Superior temporal gyrus (tissue), 1 donor: ENCODE measurements around the gene EML6.
A peak's percentile ranks its signal among the peaks of the same experiment; 100 is the strongest.

Source experiments
- DNase-seq: peaks from one replicate; pipeline ENCODE4 v3.0.0-alpha.2; 2016; ENCODE audit errors: extremely low spot score

Gene EML6

DNA sequence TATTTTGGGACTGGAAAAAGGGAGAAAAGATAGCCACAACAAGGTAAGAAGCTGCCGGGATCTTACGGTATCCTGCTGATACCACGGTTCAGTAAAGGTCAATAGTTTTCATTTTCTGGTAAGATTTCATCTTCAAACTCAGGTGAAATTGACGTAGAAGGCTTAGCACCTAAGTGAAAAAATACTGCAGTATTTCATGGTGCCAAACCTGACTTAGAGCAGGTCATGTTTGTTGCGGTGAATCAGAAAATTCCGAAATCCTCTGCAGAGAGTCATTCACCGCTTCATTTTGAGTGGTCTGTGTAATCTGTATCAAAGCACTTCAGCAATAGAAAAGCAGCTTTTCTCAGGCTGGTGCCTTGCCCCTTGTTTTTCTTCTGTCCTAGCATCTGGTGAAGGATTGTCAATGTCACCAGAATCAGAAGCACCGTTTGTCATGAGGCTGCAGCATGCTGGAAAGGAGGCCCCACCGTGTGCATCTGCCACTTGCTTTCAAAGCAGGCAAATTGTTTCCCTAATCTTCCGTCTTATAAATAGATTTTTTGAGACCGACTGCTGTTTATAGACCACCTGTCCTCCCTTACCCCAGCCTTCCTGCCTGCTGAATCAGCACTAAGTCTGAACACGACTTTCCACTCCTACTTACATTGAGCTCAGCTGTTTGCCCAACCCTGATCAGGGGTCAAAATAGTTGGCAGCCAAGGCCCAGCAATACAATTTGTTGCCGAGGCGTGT is 156.3 kb downstream of the EML6 start:
- no peak for DNase-seq

DNA sequence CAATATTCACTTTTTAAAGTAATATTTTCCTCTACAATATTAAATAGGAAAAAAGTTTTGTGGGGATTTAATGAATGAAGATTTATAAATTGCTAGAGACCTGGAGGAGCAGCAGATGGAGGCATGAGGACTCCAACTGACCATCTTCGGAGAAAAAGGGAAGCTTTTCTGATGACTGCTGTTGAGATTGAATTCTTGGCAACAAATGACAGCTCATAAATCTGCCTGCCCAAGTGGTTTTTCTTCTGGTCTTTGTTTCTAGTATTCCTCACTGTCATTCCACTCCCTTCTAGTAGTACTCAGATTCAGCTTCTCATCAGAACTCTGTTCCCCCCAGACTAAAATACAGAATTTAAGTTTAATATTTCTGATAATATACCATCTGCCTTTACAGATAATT is 157.0 kb downstream of the EML6 start:
- no peak for DNase-seq

GRCh38 chr2:54881759-54882158 is 158.3 kb downstream of the EML6 start:
- no peak for DNase-seq

DNA sequence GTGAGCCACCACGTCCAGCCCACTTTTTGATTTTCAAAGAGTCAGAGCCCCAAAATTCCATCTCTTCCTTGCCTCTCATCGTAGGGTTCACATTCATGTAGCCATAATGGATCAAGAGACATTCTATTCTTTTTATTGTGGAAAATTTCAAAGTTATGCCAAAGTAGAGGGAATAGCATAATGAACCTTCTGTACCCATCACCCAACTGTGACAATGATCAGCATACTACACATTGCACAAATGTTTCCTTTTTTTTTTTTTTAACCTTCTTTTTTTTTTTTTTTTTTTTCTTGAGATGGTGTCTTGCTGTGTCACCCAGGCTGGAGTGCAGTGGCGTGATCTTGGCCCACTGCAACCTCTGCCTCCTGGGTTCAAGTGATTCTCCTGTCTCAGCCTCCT is 162.4 kb downstream of the EML6 start:
- DNase-seq: no peak

DNA sequence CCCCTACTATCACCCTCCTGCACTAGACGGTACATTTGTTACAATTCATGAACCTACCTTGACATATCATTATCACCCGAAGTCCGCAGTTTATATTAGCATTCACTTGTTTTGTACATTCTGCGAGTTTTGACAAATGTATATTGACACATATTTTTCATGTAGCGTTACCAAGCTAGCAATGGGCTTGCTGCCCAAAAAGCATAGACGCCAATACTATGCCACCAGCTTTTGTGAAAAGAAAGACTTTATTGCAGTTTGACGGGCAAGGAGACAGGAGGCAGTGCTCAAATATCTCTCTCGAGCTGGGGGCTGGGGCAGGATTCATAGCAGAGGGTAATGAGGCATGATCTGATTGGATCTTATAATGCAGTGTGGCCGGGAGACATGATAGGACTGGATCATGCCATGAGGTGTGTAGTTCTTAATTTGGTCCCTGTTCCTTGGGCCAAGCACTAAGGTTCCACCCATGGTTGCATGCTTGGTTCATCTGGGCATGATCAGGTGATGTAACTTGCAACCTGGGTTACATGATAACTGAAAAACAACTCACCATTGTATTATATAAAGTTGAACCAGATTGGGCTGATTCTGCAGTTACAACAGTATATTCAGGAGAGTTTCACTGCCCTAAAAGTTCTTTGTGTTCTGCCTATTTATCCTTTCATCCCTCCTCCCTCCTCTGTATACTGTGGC is 164.5 kb downstream of the EML6 start:
- DNase-seq: no peak

DNA sequence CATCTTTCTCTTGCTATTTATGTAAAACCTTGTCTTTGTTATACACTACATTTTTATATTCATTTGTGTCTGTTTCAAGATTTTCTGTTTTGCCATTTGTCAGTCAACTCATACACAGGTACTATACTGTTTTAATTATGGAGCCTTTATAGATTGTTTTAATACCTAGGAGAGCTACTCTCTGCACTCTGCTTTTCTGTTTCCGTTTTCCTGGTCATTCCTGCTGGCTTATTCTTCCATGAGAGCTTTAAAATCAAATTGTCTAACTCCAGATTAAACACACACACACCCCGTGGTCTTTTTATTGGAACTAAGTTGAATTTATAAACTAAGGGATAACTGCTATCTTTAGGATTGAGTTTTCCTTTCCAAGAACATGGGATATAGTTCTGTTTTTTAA is 165.6 kb downstream of the EML6 start:
- DNase-seq: no peak

DNA sequence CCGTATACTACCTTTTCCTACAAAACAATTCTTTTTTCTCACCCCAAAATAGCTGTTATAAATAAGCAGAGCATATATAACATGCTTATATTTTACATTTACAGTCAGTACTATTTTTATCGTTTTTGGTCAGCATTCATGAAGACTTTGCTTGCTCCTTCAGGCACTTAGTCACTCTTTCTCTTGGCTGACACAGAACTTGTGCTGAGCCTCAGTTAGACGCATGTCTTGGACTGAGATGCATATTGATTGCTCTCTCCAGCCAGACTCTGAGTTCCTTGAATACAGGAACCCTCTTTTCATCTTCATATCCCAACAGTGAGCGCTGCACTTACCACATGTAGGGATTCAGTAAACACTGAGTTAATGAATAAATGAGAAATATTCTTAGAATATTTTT is 168.4 kb downstream of the EML6 start:
- no peak for DNase-seq

DNA sequence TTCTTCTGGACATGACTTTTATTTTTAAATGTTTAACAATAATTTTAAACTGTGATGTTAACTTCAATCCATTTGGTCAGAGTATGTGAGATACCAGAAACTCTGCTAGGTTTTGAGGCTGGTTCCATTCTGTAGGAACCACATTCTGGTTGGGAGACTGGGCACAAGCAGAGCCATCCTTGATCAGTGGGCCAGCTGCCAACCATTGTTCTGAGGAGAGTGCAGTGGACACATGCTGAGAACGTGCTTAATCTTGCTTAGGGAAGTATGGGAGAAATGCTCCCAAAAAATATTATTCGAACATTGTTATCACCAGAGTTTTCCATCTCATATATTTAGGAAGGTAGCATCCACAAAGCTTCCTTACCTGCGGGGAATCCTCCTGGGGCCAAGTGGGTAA is 171.0 kb downstream of the EML6 start:
- DNase-seq: no peak

GRCh38 chr2:54895730-54896129 is 172.3 kb downstream of the EML6 start:
- no peak for DNase-seq

DNA sequence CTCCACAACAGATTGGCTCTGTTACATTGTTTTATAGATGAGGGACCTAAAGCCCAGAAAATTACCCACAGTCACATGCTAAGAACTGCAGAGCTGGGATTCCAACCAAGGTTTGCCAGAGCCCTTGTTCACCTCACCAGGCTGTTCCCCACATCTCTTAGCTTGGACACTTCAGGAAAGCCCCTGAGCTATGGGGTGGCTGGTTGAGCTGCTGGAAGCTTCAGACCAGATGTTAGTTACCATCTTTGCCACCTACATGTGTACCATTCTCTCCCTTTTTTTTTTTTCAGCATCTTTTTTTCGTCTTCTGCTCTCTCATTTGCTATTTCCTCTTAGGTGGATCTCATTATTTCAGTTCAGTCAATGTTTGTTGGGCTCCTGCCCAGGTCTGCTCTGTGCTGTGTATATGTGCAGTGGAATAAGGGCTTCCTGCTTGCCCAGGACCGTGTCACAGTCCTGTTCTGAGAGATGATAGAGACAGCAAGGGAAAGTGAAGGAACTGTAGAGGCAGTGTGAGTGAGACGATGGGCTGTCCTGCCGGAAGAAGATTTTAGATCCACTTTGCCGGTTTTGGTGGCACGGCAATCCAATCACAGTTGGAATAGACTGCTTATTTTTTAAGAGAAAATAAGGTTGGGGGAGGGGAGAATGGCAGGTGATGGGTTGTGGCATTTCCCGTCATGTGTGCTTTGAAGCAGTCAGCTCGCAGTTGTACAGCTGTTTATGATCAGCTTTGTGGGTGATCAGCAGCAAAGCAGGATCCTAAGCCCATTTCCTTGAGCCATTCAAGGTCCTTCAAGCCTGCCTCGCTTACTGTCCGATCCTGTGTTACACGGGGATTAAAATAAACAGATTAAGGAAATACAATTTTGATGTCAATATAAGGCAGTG is 174.2 kb downstream of the EML6 start:
- no peak for DNase-seq

DNA sequence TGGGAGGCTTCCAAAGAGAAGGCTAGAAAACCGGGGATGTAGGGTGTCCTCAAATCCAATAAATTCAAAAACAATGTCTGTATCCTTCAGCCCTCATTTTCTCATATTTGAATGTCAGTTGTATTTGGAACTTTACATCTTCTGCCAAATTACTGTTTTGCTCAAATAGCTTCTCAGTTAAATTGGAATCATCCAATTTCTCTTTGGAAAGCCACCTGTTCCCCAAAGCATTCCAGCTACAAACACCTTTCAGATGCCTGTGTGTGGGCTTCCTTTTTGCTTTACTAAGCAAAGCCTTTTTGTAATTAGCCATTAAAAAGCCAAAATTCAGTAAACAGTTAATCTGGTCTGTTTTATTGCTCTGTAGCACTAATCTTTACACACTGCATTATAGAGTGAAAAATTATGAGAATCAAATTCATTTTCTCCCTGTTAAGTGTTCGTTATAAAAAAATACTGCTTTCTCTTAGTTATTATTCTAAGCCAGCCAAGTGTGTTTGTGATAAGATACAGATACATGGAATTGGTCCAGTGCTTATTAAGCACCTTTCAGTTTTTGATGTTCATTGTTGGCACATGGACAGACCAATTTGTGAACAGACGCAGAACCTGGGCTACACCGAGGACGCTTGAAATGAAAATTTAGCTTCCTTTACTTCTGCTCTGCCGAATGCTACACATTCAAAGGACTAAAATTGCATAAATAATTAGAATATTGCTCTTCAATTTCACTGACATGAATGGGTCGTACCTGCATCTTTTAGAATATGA is 175.2 kb downstream of the EML6 start:
- DNase-seq: no peak

DNA sequence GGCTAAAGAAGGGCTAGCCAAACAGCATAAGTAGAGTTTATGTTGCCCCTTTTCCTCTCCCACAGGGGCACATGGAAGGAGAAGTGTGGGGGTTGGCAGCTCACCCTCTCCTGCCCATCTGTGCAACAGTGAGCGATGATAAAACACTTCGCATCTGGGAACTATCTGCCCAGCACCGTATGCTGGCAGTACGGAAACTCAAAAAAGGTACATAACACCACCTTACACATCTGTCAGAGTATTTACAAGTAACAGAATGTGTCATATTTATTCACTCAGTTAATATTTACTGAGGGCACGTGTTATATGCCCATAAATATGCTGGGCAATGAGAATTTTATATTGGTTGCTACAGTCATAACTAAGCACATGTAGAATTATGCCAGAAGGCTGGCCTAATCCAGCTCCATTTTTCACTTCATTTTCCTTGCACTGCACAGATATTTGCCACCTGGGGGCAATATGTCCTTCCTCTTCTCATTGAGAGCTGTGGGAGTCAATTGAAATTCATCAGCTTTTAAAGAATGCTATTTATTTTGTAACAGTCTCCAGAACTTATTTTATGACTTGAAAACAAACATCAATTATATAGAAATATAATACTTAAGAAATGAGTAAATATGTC is 176.2 kb downstream of the EML6 start:
- DNase-seq: peak; percentile 86

DNA sequence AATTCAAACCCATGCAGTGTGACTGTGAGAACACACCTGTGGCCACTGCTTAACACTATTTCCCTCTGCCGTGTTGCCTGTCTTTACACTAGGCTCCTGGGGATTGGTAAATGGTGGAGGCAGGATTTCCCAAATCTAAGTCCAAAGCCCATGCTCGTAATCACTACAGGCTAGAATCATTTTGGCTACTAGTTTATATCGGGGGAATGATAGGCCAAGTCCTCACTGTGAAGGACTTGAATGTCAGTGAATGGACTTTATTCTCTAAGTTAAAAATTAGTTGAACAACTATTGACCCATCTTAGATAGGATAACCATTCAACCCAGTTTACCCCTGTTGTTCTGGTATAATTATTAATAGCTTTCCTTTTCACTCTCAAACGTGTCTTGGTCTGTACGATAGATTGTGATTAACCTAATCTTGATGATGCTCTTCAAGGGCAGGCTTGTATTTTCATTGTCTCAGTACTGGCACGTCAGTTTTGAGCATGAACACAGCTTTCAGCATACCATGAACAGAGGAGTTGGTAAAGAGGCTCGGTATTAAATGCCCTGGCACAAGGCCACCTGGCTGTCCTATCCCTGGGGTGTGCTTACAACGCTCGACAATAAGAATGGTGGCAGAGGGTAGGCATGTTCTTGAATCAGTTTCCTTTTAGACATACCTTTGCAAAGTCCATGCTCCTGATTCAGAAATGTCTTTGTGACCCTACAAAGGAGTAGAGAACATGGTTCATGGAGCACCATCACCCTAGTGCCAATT is 177.9 kb downstream of the EML6 start:
- no peak for DNase-seq

- DNase-seq: no peak
Observed at GRCh38 chr2:54902763-54903162, 179.3 kb downstream of the EML6 start.

- DNase-seq: no peak
Observed at GRCh38 chr2:54903736-54904554, 180.5 kb downstream of the EML6 start.

GRCh38 chr2:54904836-54905235 is 181.4 kb downstream of the EML6 start:
- DNase-seq: no peak

- DNase-seq: no peak
Observed at GRCh38 chr2:54906716-54907115, 183.3 kb downstream of the EML6 start.

DNA sequence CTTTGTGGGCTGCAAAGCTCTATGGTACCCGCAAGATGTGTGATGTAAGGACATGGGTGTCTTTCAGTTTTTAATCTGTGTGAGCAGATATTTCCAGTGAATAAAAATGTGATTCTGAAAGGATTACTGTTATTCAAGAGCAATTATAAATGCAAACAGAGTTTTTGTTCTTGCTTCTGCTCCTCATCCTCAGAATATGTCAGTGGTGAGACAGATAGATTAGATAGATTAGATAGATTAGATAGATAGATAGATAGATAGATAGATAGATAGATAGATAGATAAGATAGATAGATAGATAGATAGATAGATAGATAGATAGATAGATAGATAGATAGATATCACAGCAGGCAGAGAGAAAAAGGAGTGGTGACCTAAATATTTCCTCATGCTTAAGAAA is 184.2 kb downstream of the EML6 start:
- DNase-seq: no peak

DNA sequence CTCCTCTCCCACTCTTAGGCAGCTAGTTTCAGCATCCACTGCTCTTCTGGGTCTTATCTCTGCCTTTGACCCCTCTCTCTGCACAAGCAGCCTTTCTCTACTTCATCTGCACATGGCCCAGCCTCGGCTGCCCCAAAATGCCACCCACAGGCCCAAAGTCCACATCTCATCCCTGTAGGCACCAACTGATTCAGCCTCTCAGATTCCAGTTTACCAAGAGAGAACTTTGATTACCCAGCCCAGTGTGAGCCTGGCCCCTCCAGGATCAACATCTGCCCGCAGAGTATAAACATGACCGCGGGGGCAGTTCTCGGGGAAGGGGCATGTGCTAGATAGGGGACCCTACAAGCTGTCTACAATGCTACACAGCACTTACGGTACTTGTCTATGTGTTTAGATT is 185.1 kb downstream of the EML6 start:
- no peak for DNase-seq

DNA sequence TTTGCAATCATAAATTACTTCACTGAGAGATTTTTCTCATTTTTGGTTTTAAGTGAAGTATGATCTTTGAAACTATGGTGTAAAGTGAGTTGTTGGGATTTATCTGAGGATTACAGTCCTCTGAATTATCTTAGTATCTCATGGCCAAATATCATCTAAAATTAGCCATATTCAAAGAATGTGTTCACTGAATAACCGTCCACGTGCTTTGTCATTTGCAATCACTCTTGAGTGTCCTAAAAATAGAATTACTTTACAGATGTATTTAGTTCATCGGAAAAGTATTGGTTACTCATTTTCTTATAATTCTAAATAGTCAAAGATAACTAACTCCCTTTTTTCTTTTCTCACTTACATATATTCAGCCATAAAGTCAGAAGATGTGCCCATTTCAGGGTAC is 185.5 kb downstream of the EML6 start:
- DNase-seq: no peak
